Measurements from ENCODE around the gene EIF4G1. TPM values are rescaled to one million over a fixed set of nuclear protein-coding genes. Genes with fewer than 3 reads are reported as not detected.
A peak's percentile ranks its signal among the peaks of the same experiment; 100 is the strongest.
"Not testable (repeated sequence)": the region's sequence is repeated elsewhere in the genome, so short reads cannot be mapped to it uniquely, and the experiment has no call there.

EIF4G1 gene
- polyA plus RNA-seq (ENCODE audit: insufficient read length in 4 of 4): 100 to 1,000 TPM; 142 to 203 (median 171) TPM

- peak; percentile 76 to 84 (median 82) for DNase-seq (ENCODE audit: low read depth in 4 of 4, low spot score in 3 of 4)
Measured at GRCh38 chr3:184314363-184314699, at the start of gene EIF4G1. Gene EIF4G1, plus strand, starts transcription at chr3:184314606. Its CDS starts 1,191 bp downstream, at chr3:184315797.

- not testable (repeated sequence) for DNase-seq (ENCODE audit: low read depth in 4 of 4, low spot score in 3 of 4)
Measured at GRCh38 chr3:184267249-184267648, 47.2 kb upstream of the EIF4G1 start.

- DNase-seq (ENCODE audit: low read depth in 4 of 4, low spot score in 3 of 4): no peak
Measured at GRCh38 chr3:184272269-184272668, 42.1 kb upstream of the EIF4G1 start.

- DNase-seq (ENCODE audit: low read depth in 4 of 4, low spot score in 3 of 4): no peak
Measured at GRCh38 chr3:184275381-184275701, 39.1 kb upstream of the EIF4G1 start.

GRCh38 chr3:184275961-184276910 lies 38.2 kb upstream of the EIF4G1 start, which contains the start of gene ECE2:
Gene ECE2, plus strand, starts transcription at chr3:184276022. Its CDS starts 132 bp downstream, at chr3:184276154.
- DNase-seq (ENCODE audit: low read depth in 4 of 4, low spot score in 3 of 4): no peak

- DNase-seq (ENCODE audit: low read depth in 4 of 4, low spot score in 3 of 4): no peak
Measured at GRCh38 chr3:184277366-184277765, 37.0 kb upstream of the EIF4G1 start.

GRCh38 chr3:184282941-184283340 lies 31.5 kb upstream of the EIF4G1 start:
- no peak for DNase-seq (ENCODE audit: low read depth in 4 of 4, low spot score in 3 of 4)

- no peak for DNase-seq (ENCODE audit: low read depth in 4 of 4, low spot score in 3 of 4)
Measured at GRCh38 chr3:184283681-184284080, 30.7 kb upstream of the EIF4G1 start.

- DNase-seq (ENCODE audit: low read depth in 4 of 4, low spot score in 3 of 4): peak in 1 of 4 donors; percentile 31
Measured at GRCh38 chr3:184284696-184285095, 29.7 kb upstream of the EIF4G1 start.

- DNase-seq (ENCODE audit: low read depth in 4 of 4, low spot score in 3 of 4): no peak
Measured at GRCh38 chr3:184289426-184289938, 24.9 kb upstream of the EIF4G1 start.

- no peak for DNase-seq (ENCODE audit: low read depth in 4 of 4, low spot score in 3 of 4)
Measured at GRCh38 chr3:184290331-184290730, 24.1 kb upstream of the EIF4G1 start.

- DNase-seq (ENCODE audit: low read depth in 4 of 4, low spot score in 3 of 4): no peak
Measured at GRCh38 chr3:184291044-184291737, 23.2 kb upstream of the EIF4G1 start.

- no peak for DNase-seq (ENCODE audit: low read depth in 4 of 4, low spot score in 3 of 4)
Measured at GRCh38 chr3:184291738-184292445, 22.5 kb upstream of the EIF4G1 start.

GRCh38 chr3:184295771-184296170 lies 18.6 kb upstream of the EIF4G1 start:
- DNase-seq (ENCODE audit: low read depth in 4 of 4, low spot score in 3 of 4): no peak

- DNase-seq (ENCODE audit: low read depth in 4 of 4, low spot score in 3 of 4): no peak
Measured at GRCh38 chr3:184296616-184297015, 17.8 kb upstream of the EIF4G1 start.

- DNase-seq (ENCODE audit: low read depth in 4 of 4, low spot score in 3 of 4): peak; percentile 88 to 94 (median 91)
Measured at GRCh38 chr3:184298759-184299487, 15.5 kb upstream of the EIF4G1 start, which contains the start of gene PSMD2. Gene PSMD2, plus strand, starts transcription at chr3:184299241. Its CDS starts 26 bp downstream, at chr3:184299267.

GRCh38 chr3:184299488-184300377 lies 14.7 kb upstream of the EIF4G1 start:
- DNase-seq (ENCODE audit: low read depth in 4 of 4, low spot score in 3 of 4): no peak

- DNase-seq (ENCODE audit: low read depth in 4 of 4, low spot score in 3 of 4): no peak
Measured at GRCh38 chr3:184300378-184300720, 14.1 kb upstream of the EIF4G1 start.

- no peak for DNase-seq (ENCODE audit: low read depth in 4 of 4, low spot score in 3 of 4)
Measured at GRCh38 chr3:184305577-184305976, 8.8 kb upstream of the EIF4G1 start.
